Measurements from ENCODE around the gene CACNA1S.

CACNA1S gene

DNA sequence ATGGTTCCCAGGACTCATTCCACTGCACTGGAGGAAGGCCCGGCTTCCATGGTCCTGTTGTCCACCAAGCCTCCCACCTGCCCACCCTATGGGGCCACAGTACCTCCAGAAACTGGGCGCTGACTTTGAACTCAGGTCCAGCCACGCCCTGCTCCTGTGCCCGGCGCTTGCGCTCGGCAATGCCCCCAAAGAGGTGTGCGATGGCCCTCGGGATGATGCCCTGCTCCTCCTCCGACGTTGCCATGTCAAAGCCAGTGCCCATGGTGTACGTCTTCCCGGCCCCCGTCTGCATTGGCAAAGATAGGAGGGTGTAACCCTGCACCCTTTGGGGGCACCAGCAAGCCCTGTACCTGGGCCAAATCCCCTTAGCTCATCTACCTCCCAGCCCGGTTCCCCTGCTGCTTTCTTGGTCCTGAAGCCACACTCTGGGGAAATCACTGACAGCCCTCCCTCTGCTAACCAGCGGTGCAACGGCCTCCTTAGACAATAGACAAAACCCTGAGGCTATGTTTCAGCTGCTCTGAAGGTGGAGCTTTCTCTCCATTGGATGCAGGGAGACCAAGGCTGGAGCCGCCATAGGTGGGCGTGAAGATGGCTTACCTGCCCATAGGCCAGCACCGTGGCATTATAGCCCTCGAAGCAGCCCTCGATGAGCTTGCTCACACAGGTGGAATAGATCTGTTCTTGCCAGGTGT is 103.4 kb downstream of the CACNA1S start:
- DNase-seq, result no peak

DNA sequence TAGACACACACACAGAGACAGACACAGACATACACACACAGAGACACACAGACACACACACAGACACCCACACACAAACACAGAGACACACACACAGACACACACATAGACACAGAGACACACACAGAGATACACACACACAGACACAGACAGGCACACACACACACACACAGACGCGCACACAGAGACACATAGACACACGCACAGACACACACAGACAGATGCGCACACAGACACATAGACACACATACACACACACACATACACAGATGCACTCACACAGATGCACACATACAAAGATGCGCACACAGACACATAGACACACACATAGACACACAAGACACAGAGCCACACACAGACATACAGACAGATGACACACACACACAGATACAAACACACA is 104.7 kb downstream of the CACNA1S start:
- no peak for DNase-seq

- DNase-seq, result no peak
Measured at GRCh38 chr1:201006450-201006849, 105.8 kb downstream of the CACNA1S start.

DNA sequence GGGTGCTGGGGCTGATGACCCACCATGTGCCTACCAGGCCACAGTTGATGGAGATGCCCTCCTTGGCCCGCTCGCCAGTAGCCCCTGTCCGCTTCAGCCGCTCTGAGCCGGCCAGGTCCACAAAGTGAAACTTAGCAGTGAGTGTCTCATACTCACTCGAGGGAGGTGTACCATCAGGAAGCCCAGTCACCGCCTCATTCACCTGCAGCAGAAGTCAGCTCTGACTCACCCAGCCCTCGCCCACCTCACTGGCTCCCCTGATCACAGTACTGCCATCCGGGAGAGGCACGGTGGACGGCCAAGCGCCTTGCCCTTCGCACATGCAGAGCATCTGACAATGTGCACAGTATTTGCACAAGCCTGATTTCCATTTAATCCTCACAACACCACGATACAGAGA is 107.5 kb downstream of the CACNA1S start:
- DNase-seq, result no peak

DNA sequence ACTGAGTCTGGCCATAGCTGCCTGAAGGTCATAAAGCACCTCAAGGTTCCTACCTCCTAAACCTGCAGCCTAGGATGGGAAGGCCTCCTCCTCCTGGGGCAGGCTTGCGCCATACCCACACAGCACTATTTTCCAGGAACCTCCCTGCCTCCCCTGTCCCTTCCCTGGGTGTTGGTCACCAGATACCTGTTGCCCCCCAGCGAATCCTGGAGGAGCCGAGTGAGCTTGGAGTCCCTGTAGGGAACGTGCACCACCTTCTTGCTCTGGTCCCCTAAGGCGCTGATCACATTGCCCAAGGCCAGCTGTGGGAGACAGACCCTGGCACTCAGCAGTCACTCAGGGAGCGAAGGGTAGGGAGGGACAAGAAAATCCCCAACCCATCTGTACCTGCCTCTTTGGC is 108.1 kb downstream of the CACNA1S start:
- DNase-seq, result no peak

- no peak for DNase-seq
Measured at GRCh38 chr1:201002510-201002909, 109.7 kb downstream of the CACNA1S start.

- no peak for DNase-seq
Measured at GRCh38 chr1:201001962-201002361, 110.3 kb downstream of the CACNA1S start.

GRCh38 chr1:201000391-201000790 is 111.8 kb downstream of the CACNA1S start:
- DNase-seq, result no peak

GRCh38 chr1:200999667-201000066 is 112.6 kb downstream of the CACNA1S start:
- no peak for DNase-seq

- DNase-seq, result no peak
Measured at GRCh38 chr1:200998323-200998722, 113.9 kb downstream of the CACNA1S start.

GRCh38 chr1:200992382-200993048 is 119.7 kb downstream of the CACNA1S start:
- peak; percentile 67 for DNase-seq

GRCh38 chr1:200991097-200991614 is 121.1 kb downstream of the CACNA1S start:
- DNase-seq, result no peak

GRCh38 chr1:200990114-200990513 is 122.1 kb downstream of the CACNA1S start:
- DNase-seq, result no peak

Measured in NCI-H510A (cell line).